COR-L47 (cell line): ENCODE results near the gene PTPN4.
"Not testable (repeated sequence)": the region's sequence is repeated elsewhere in the genome, so short reads cannot be mapped to it uniquely, and the experiment has no call there.

Experiments used
- DNase-seq: peaks from one replicate; lab custom pipeline; 2025; lab: John Stamatoyannopoulos, UW

The PTPN4 gene

GRCh38 chr2:119764832-119765231 is 5.1 kb downstream of the PTPN4 start:
- no peak for DNase-seq

GRCh38 chr2:119765433-119766002 is 5.8 kb downstream of the PTPN4 start:
- DNase-seq: no peak

- no peak for DNase-seq
Measured at GRCh38 chr2:119766944-119767343, 7.2 kb downstream of the PTPN4 start.

- DNase-seq: no peak
Measured at GRCh38 chr2:119768742-119769141, 9.0 kb downstream of the PTPN4 start.

GRCh38 chr2:119769645-119770044 is 9.9 kb downstream of the PTPN4 start:
- DNase-seq: no peak

- DNase-seq: no peak
Measured at GRCh38 chr2:119771331-119771730, 11.6 kb downstream of the PTPN4 start.

GRCh38 chr2:119772128-119772527 is 12.4 kb downstream of the PTPN4 start:
- DNase-seq: no peak

GRCh38 chr2:119772767-119773166 is 13.0 kb downstream of the PTPN4 start:
- no peak for DNase-seq

GRCh38 chr2:119774026-119774425 is 14.3 kb downstream of the PTPN4 start:
- no peak for DNase-seq

GRCh38 chr2:119775102-119775501 is 15.4 kb downstream of the PTPN4 start:
- no peak for DNase-seq

- DNase-seq: no peak
Measured at GRCh38 chr2:119782308-119783027, 22.7 kb downstream of the PTPN4 start.

- DNase-seq: no peak
Measured at GRCh38 chr2:119784876-119785275, 25.2 kb downstream of the PTPN4 start.

- no peak for DNase-seq
Measured at GRCh38 chr2:119786295-119786694, 26.6 kb downstream of the PTPN4 start.

GRCh38 chr2:119788752-119789151 is 29.0 kb downstream of the PTPN4 start:
- DNase-seq: no peak

GRCh38 chr2:119790466-119790865 is 30.7 kb downstream of the PTPN4 start:
- no peak for DNase-seq

GRCh38 chr2:119792907-119793312 is 33.2 kb downstream of the PTPN4 start:
- DNase-seq: no peak

GRCh38 chr2:119794237-119794636 is 34.5 kb downstream of the PTPN4 start:
- no peak for DNase-seq

- DNase-seq: no peak
Measured at GRCh38 chr2:119795309-119796303, 35.9 kb downstream of the PTPN4 start.

GRCh38 chr2:119800376-119800902 is 40.7 kb downstream of the PTPN4 start:
- no peak for DNase-seq

- DNase-seq: no peak
Measured at GRCh38 chr2:119801040-119801439, 41.3 kb downstream of the PTPN4 start.

GRCh38 chr2:119801989-119802388 is 42.3 kb downstream of the PTPN4 start:
- DNase-seq: not testable (repeated sequence)

- no peak for DNase-seq
Measured at GRCh38 chr2:119803101-119803500, 43.4 kb downstream of the PTPN4 start.
